Panc1 (cell line): ENCODE results near the gene PNPLA2. TPM values are rescaled to one million over a fixed set of nuclear protein-coding genes. Genes with fewer than 3 reads are reported as not detected.

Source experiments
- ATAC-seq: fragments of 200-7000 bp; cut with Tn5 transposase; 2 replicates; pipeline ENCODE4 v1.9.1; 2020; ENCODE audit warnings: mild to moderate bottlenecking, moderate library complexity
- BruUV-seq: library from RNA; stranded (reverse); fragments of 400-500 nt; replicated peaks from 2 replicates; lab custom pipeline; 2021; lab: Mats Ljungman, UMichigan
- CTCF ChIA-PET: fragments of 300-600 bp; sonication (Branson Sonifier 250); formaldehyde crosslinking; loops from one replicate; lab custom pipeline; 2022; ENCODE audit warnings: antibody characterized with exemption; lab: Charles Lee
- POLR2A ChIA-PET: fragments of 300-600 bp; sonication (Branson Sonifier 250); formaldehyde crosslinking; loops from one replicate; lab custom pipeline; 2022; ENCODE audit warnings: antibody characterized with exemption; lab: Charles Lee
- DNase-seq: peaks from one replicate; pipeline ENCODE4 v3.0.0-alpha.2; 2010; ENCODE audit warnings: low read depth, low spot score
- H3K27ac ChIP-seq: 2 replicates; pipeline ENCODE4 v1.5.1; 2011; ENCODE audit warnings: mild to moderate bottlenecking, low read length, inconsistent platforms
- H3K27me3 ChIP-seq: fragments of 200-500 bp; sonication (Bioruptor generic); 2 replicates; pipeline ENCODE4 v1.6.0; 2014; ENCODE audit warnings: low read length, inconsistent platforms; ENCODE audit not compliant: control insufficient read depth, insufficient read depth
- H3K36me3 ChIP-seq: fragments of 200-500 bp; sonication (Bioruptor generic); 2 replicates; pipeline ENCODE4 v1.5.1; 2014; ENCODE audit warnings: inconsistent platforms, mild to moderate bottlenecking, low read length, moderate library complexity; ENCODE audit not compliant: control insufficient read depth, insufficient read depth
- H3K4me1 ChIP-seq: 2 replicates; pipeline ENCODE4 v1.5.1; 2011; ENCODE audit warnings: inconsistent platforms, mild to moderate bottlenecking, low read length, moderate library complexity; ENCODE audit not compliant: control insufficient read depth, insufficient read depth
- H3K4me3 ChIP-seq, 2 experiments: 2 replicates each; pipeline ENCODE4 v1.5.1; 2011 to 2012; ENCODE audit warnings: low read depth in 2 of 2, low read length in 2 of 2, mild to moderate bottlenecking in 2 of 2, inconsistent platforms in 1 of 2, moderate library complexity in 1 of 2
- H3K9me3 ChIP-seq: fragments of 200-500 bp; sonication (Bioruptor generic); 2 replicates; pipeline ENCODE4 v1.5.1; 2014; ENCODE audit warnings: low read depth, mild to moderate bottlenecking, inconsistent platforms, low read length, moderate library complexity; ENCODE audit not compliant: control insufficient read depth, insufficient read depth
- CTCF ChIP-seq: fragments of 450-650 bp; IDR thresholded peaks from 2 replicates; pipeline ENCODE4 v1.5.1; 2017; ENCODE audit warnings: mild to moderate bottlenecking
- POLR2AphosphoS5 ChIP-seq: IDR thresholded peaks from 2 replicates; pipeline ENCODE4 v1.6.1; 2012; ENCODE audit warnings: mild to moderate bottlenecking, low read depth, low read length, moderate library complexity
- REST ChIP-seq, 2 experiments: IDR thresholded peaks; 2 replicates each; pipeline ENCODE4 v1.6.1; 2011 to 2012; ENCODE audit warnings: low read depth in 2 of 2, control low read depth in 1 of 2, low read length in 1 of 2, mild to moderate bottlenecking in 1 of 2, moderate library complexity in 1 of 2; ENCODE audit not compliant: insufficient read depth in 1 of 2
- TCF7L2 ChIP-seq: IDR thresholded peaks from 2 replicates; pipeline ENCODE4 v1.6.1; 2011; ENCODE audit warnings: mild to moderate bottlenecking, low read depth, low read length, inconsistent platforms
- in situ Hi-C: cut with HindIII; loops from 2 replicates; pipeline ENCODE4 v1.10.0; 2016; ENCODE audit warnings: low sequenced_read_pairs, low pct_unique_long_range_greater_than_20kb
- intact Hi-C: fragments of 100-400 bp; cut with micrococcal nuclease; formaldehyde crosslinking; loops from one replicate; pipeline ENCODE4 v1.10.0; 2022; ENCODE audit not compliant: unreplicated experiment
- total RNA-seq: library from RNA; stranded (reverse); gene quantifications from one replicate; pipeline ENCODE4 v1.2.1, GENCODE V29; 2021; ENCODE audit not compliant: unreplicated experiment

PNPLA2 gene
- total RNA-seq, 1 experiment from 2014 or later = 244 TPM

GRCh38 chr11:786235-787083, 32.3 kb upstream of the PNPLA2 start:
- in situ Hi-C loops = no loop called here
- intact Hi-C loops = no loop called here
- ATAC-seq (no peak), DNase-seq (no peak)
- ChIA-PET CTCF (no interaction called here), POLR2A (no interaction called here)
- H3K4me1 ChIP-seq = peaks cover 30% of the 10 kb centered on the region
- no peaks in the 10 kb centered on the region for H3K9me3 ChIP-seq
- TF ChIP-seq POLR2AphosphoS5 (peak; percentile 64), CTCF (no peak)
- H3K4me3 ChIP-seq = no peak overlapping the region
- peaks cover 2% of the 10 kb centered on the region; the same call in 1 of the 2 replicates for H3K36me3 ChIP-seq
- BruUV-seq = no TSS peak
- no peaks in the 10 kb centered on the region for H3K27me3 ChIP-seq
- H3K27ac ChIP-seq = no peak overlapping the region

- DNase-seq (no peak), ATAC-seq (no peak)
- POLR2A ChIA-PET = no interaction called here
- Histone ChIP-seq H3K4me1 (peaks cover 32% of the 10 kb centered on the region), H3K27ac (no peak overlapping the region), H3K27me3 (no peaks in the 10 kb centered on the region), H3K9me3 (no peaks in the 10 kb centered on the region), H3K4me3 (no peak overlapping the region), H3K36me3 (peaks cover 2% of the 10 kb centered on the region; the same call in 1 of the 2 replicates)
- BruUV-seq = no TSS peak
- CTCF ChIA-PET = no interaction called here
- peak; percentile 51; the same call in 1 of the 2 replicates for TF ChIP-seq POLR2AphosphoS5
- no peak for TF ChIP-seq CTCF
- intact Hi-C loops (no loop called here), in situ Hi-C loops (no loop called here)
Measured at GRCh38 chr11:787084-787675, 31.5 kb upstream of the PNPLA2 start.

GRCh38 chr11:788009-788640, 30.6 kb upstream of the PNPLA2 start:
- Histone ChIP-seq H3K27me3 (no peaks in the 10 kb centered on the region), H3K4me1 (peaks cover 33% of the 10 kb centered on the region), H3K27ac (no peak overlapping the region), H3K36me3 (peaks cover 2% of the 10 kb centered on the region; the same call in 1 of the 2 replicates), H3K4me3 (no peak overlapping the region), H3K9me3 (no peaks in the 10 kb centered on the region)
- in situ Hi-C loops = no loop called here
- ChIA-PET POLR2A (no interaction called here), CTCF (no interaction called here)
- intact Hi-C loops = no loop called here
- DNase-seq (no peak), ATAC-seq (no peak)
- BruUV-seq = no TSS peak
- TF ChIP-seq CTCF (no peak), REST (IDR thresholded peaks at IDR 0.05; ENCODE audit: insufficient read depth in 1 of 2, low read depth in 2 of 2, low read length in 1 of 2) (no peak), POLR2AphosphoS5 (0 out of 2 replicates have a peak, but pooled peaks have one; percentile 32), TCF7L2 (no peak)
